A549 (cell line): Measurements from ENCODE around the gene NR4A1. TPM values are rescaled to one million over a fixed set of nuclear protein-coding genes. Genes with fewer than 3 reads are reported as not detected.
A peak's percentile ranks its signal among the peaks of the same experiment; 100 is the strongest.

Source experiments
- ATAC-seq, 2 experiments: fragments of 200-7000 bp in 1 of 2; fragments of >200 bp in 1 of 2; cut with Nextera tagmentation in 1 of 2; cut with Tn5 transposase in 1 of 2; 3 replicates each; pipeline versions ENCODE4 v1.8.0 to v1.9.1; 2018 to 2020; ENCODE audit warnings: mild to moderate bottlenecking in 1 of 2, moderate library complexity in 1 of 2
- CTCF ChIA-PET: fragments of 300-600 bp; sonication (Branson Sonifier 250); formaldehyde crosslinking; extraction: SDS; loops from one replicate; lab custom pipeline; 2021; ENCODE audit warnings: antibody characterized with exemption, inconsistent platforms; lab: Yijun Ruan, JAX
- POLR2A ChIA-PET: fragments of 350-600 bp; formaldehyde crosslinking; extraction: SDS; loops from one replicate; lab custom pipeline; 2021; ENCODE audit warnings: antibody characterized with exemption, inconsistent platforms; lab: Yijun Ruan, JAX
- DNase-seq, 2 experiments: peaks; one replicate each; pipeline versions ENCODE4 v3.0.0 to v3.0.0-alpha.2; 2011 to 2016; ENCODE audit warnings: low read depth in 1 of 2, low spot score in 1 of 2
- FAIRE-seq: peaks from 2 replicates; lab custom pipeline; 2011; peaks lifted over from hg19 to GRCh38; lab: Jason Lieb, UNC
- H3K27ac ChIP-seq, 2 experiments: fragments of >200 bp; sonication (Bioruptor Twin); formaldehyde crosslinking; 3 replicates each; pipeline ENCODE4 v1.5.1; 2016 to 2017
- H3K4me1 ChIP-seq: fragments of >200 bp; sonication (Bioruptor Twin); formaldehyde crosslinking; 3 replicates; pipeline ENCODE4 v1.6.1; 2016
- H3K4me2 ChIP-seq: fragments of >200 bp; sonication (Bioruptor Twin); formaldehyde crosslinking; 3 replicates; pipeline ENCODE4 v1.6.1; 2016
- H3K4me3 ChIP-seq: fragments of >200 bp; sonication (Bioruptor Twin); formaldehyde crosslinking; 3 replicates; pipeline ENCODE4 v1.5.1; 2016
- H3K9me3 ChIP-seq: fragments of >200 bp; sonication (Bioruptor Twin); formaldehyde crosslinking; 3 replicates; pipeline ENCODE4 v1.6.1; 2016
- CHD4 ChIP-seq: fragments of 200-600 bp; sonication (generic); IDR thresholded peaks from 2 replicates; pipeline ENCODE4 v1.6.1; 2016; ENCODE audit warnings: antibody characterized with exemption, mild to moderate bottlenecking, borderline replicate concordance
- E2F6 ChIP-seq: IDR thresholded peaks from 2 replicates; pipeline ENCODE4 v1.6.1; 2012; ENCODE audit warnings: low read depth, borderline replicate concordance
- EHF ChIP-seq: fragments of 250-450 bp; sonication (Bioruptor Pico); IDR thresholded peaks from 2 replicates; pipeline ENCODE4 v1.5.0; 2020; ENCODE audit warnings: mild to moderate bottlenecking
- EP300 ChIP-seq, 2 experiments: fragments of >200 bp; sonication (Bioruptor Twin); formaldehyde crosslinking; IDR thresholded peaks; 2 replicates in 1 of 2; 3 replicates in 1 of 2; pipeline ENCODE4 v1.6.1; 2016 to 2017
- FOSB ChIP-seq: fragments of 250-450 bp; sonication (Bioruptor Pico); IDR thresholded peaks from 2 replicates; pipeline ENCODE4 v1.5.0; 2020; ENCODE audit warnings: mild to moderate bottlenecking, moderate library complexity
- GATA3 ChIP-seq: IDR thresholded peaks from 2 replicates; pipeline ENCODE4 v1.6.1; 2012; ENCODE audit warnings: borderline replicate concordance
- HEYL ChIP-seq: fragments of 250-450 bp; sonication (Bioruptor Pico); IDR thresholded peaks from 2 replicates; pipeline ENCODE4 v1.8.0; 2021; ENCODE audit warnings: mild to moderate bottlenecking, moderate library complexity
- JUN ChIP-seq, 2 experiments: fragments of >200 bp; sonication (Bioruptor Twin); formaldehyde crosslinking; IDR thresholded peaks; 2 replicates in 1 of 2; 3 replicates in 1 of 2; pipeline ENCODE4 v1.6.1; 2016 to 2017
- JUNB ChIP-seq: fragments of >200 bp; sonication (Bioruptor Twin); formaldehyde crosslinking; IDR thresholded peaks from 2 replicates; pipeline ENCODE4 v1.6.1; 2016
- KDM1A ChIP-seq: fragments of 200-600 bp; sonication (generic); IDR thresholded peaks from 2 replicates; pipeline ENCODE4 v1.6.1; 2016; ENCODE audit warnings: low read depth, mild to moderate bottlenecking
- MAX ChIP-seq: IDR thresholded peaks from 2 replicates; pipeline ENCODE4 v1.6.1; 2012
- PHF8 ChIP-seq: fragments of 200-600 bp; sonication (generic); IDR thresholded peaks from 2 replicates; pipeline ENCODE4 v1.6.1; 2016; ENCODE audit warnings: low read depth, mild to moderate bottlenecking, antibody characterized with exemption, moderate library complexity, borderline replicate concordance
- POLR2A ChIP-seq: IDR thresholded peaks from 2 replicates; pipeline ENCODE4 v1.6.1; 2012; ENCODE audit warnings: mild to moderate bottlenecking, low read length
- SMC3 ChIP-seq: fragments of >200 bp; sonication (Bioruptor Twin); formaldehyde crosslinking; IDR thresholded peaks from 3 replicates; pipeline ENCODE4 v1.6.1; 2018; ENCODE audit warnings: inconsistent platforms
- TFCP2L1 ChIP-seq: fragments of 250-450 bp; sonication (Bioruptor Pico); IDR thresholded peaks from 2 replicates; pipeline ENCODE4 v1.5.0; 2021; ENCODE audit warnings: mild to moderate bottlenecking
- ZC3H11A ChIP-seq: fragments of 450-650 bp; IDR thresholded peaks from 2 replicates; pipeline ENCODE4 v1.6.1; 2014; ENCODE audit warnings: antibody characterized with exemption, mild to moderate bottlenecking
- ZFP36 ChIP-seq: fragments of 450-650 bp; IDR thresholded peaks from 2 replicates; pipeline ENCODE4 v1.6.1; 2014; ENCODE audit warnings: borderline replicate concordance; ENCODE audit not compliant: partially characterized antibody
- WGBS: methylation state at CpG from one replicate; pipeline ENCODE4 v1.1.6; 2017; ENCODE audit errors: missing lambda C conversion rate; 5-methylcytosine and 5-hydroxymethylcytosine counted together
- polyA plus RNA-seq, 4 experiments: library from polyadenylated mRNA; depleted of rRNA in 3 of 4; stranded (reverse); fragments of >200 nt; fragmentation: RNase III in 1 of 4; extraction: RNeasy Plus Mini Kit Qiagen cat#74134 plus additional on column Dnase treatment in 1 of 4; gene quantifications; 2 replicates in 3 of 4; 3 replicates in 1 of 4; pipeline ENCODE4 v1.2.3, GENCODE V29; 2011 to 2017
- TF ChIP-seq, protein P1 (sequence below): fragments of 200-600 bp; sonication (generic); IDR thresholded peaks from 2 replicates; pipeline ENCODE4 v1.6.1; 2016; ENCODE audit warnings: antibody characterized with exemption, mild to moderate bottlenecking, moderate library complexity
- TF ChIP-seq, protein P2 (sequence below): IDR thresholded peaks from 2 replicates; pipeline ENCODE4 v1.6.1; 2012
- TF ChIP-seq, protein P3 (sequence below): fragments of 150-350 bp; IDR thresholded peaks from 2 replicates; pipeline ENCODE4 v1.6.1; 2014; ENCODE audit warnings: low read depth, mild to moderate bottlenecking, low read length
- TF ChIP-seq, protein P4 (sequence below): fragments of >200 bp; sonication (Bioruptor Twin); formaldehyde crosslinking; IDR thresholded peaks from 2 replicates; pipeline ENCODE4 v1.6.1; 2016

The NR4A1 gene
- polyA plus RNA-seq, 2 of the 4 experiments (the other 2 are of a cell fraction), result 39.6 to 89.6 TPM

DNA sequence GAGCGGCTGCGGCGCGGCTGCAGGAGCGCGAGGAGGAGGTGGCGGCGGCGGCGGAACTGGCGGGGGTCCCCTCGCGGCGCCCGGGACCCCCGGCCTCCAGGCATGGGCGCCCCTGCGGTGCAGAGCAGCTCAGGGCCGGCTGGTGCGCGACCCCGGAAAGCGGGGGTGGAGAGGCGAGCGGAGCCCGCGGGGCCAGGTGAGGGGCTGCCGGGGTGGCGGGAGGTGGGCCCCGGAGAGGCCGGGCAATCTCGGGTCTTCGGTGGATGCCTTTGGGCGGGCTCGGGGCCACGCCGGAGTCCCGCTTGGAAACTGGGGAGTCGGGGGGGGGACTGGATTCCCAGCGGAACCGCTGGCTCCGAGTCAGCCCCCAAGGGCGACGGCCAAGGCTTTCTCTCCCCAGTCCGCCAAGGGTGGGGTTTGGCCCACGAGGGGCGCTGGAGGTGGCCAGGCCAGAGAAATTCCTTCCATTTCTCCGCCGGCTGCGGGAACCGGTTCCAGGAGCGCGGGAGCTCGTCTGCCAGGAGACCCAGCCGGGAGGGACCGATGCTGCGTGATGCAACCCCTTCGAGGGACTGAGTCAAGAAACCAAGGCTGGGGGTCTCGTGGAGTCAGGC, 13.9 kb upstream of the NR4A1 start (continued):
- TF ChIP-seq TFCP2L1 (0 out of 2 replicates have a peak, but pooled peaks have one; percentile 29), EHF (CRISPR knock-in tag) (peak; percentile 71; the same call in 1 of the 2 replicates), POLR2A (no peak)

DNA sequence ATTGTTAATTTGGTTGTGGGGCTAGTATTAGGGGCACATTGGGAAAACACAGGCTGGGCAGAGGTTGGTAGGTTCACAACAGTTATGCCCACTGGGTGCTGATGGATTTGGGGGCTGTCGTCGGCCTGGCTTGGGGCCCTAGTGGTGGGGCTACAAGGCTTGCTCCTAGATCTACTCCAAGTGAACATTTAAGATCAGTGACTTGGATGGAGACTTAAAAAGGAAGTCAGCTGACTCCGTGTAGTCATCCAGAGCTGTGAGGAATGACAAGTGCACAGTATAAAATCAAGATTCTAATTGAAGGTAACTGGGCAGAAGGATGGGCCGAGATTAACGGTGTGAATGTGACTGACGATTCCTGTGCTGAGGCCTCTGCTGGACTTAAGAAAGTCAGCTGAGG, 12.8 kb upstream of the NR4A1 start:
- FAIRE-seq (no peak), DNase-seq (no peak), ATAC-seq (no peak)
- ChIA-PET POLR2A (interaction anchor here (3.8 kb wide), 1 partner anchor 13 kb away, joined by 19 read pairs; the partner anchor contains the start of gene NR4A1), CTCF (interaction anchor here (0.6 to 41.8 kb wide), 5 partner anchors 9 to 219 kb away, joined by 3 to 1730 read pairs (median 11); partner anchors contain the start of genes ATG101, NR4A1 and SMIM41)
- H3K4me3 ChIP-seq, result no peak overlapping the region
- no peak overlapping the region; a peak in 1 of 6 replicates for H3K27ac ChIP-seq
- peaks cover 10% of the 10 kb centered on the region for H3K4me1 ChIP-seq
- WGBS, result 92% methylated on average over 6 of the region's 6 CpGs
- TF ChIP-seq EP300 (IDR thresholded peaks at IDR 0.05), result no peak
- no peak for TF ChIP-seq E2F6
- no peak for TF ChIP-seq GATA3
- TF ChIP-seq FOSB (CRISPR knock-in tag), result no peak
- no peak for TF ChIP-seq POLR2A
- no peak for TF ChIP-seq EHF (CRISPR knock-in tag)
- no peak for TF ChIP-seq CHD4
- TF ChIP-seq, protein P1, sequence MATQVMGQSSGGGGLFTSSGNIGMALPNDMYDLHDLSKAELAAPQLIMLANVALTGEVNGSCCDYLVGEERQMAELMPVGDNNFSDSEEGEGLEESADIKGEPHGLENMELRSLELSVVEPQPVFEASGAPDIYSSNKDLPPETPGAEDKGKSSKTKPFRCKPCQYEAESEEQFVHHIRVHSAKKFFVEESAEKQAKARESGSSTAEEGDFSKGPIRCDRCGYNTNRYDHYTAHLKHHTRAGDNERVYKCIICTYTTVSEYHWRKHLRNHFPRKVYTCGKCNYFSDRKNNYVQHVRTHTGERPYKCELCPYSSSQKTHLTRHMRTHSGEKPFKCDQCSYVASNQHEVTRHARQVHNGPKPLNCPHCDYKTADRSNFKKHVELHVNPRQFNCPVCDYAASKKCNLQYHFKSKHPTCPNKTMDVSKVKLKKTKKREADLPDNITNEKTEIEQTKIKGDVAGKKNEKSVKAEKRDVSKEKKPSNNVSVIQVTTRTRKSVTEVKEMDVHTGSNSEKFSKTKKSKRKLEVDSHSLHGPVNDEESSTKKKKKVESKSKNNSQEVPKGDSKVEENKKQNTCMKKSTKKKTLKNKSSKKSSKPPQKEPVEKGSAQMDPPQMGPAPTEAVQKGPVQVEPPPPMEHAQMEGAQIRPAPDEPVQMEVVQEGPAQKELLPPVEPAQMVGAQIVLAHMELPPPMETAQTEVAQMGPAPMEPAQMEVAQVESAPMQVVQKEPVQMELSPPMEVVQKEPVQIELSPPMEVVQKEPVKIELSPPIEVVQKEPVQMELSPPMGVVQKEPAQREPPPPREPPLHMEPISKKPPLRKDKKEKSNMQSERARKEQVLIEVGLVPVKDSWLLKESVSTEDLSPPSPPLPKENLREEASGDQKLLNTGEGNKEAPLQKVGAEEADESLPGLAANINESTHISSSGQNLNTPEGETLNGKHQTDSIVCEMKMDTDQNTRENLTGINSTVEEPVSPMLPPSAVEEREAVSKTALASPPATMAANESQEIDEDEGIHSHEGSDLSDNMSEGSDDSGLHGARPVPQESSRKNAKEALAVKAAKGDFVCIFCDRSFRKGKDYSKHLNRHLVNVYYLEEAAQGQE, result no peak
- TF ChIP-seq, protein P2, sequence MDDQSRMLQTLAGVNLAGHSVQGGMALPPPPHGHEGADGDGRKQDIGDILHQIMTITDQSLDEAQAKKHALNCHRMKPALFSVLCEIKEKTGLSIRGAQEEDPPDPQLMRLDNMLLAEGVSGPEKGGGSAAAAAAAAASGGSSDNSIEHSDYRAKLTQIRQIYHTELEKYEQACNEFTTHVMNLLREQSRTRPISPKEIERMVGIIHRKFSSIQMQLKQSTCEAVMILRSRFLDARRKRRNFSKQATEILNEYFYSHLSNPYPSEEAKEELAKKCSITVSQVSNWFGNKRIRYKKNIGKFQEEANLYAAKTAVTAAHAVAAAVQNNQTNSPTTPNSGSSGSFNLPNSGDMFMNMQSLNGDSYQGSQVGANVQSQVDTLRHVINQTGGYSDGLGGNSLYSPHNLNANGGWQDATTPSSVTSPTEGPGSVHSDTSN, result no peak
- TF ChIP-seq, protein P3, sequence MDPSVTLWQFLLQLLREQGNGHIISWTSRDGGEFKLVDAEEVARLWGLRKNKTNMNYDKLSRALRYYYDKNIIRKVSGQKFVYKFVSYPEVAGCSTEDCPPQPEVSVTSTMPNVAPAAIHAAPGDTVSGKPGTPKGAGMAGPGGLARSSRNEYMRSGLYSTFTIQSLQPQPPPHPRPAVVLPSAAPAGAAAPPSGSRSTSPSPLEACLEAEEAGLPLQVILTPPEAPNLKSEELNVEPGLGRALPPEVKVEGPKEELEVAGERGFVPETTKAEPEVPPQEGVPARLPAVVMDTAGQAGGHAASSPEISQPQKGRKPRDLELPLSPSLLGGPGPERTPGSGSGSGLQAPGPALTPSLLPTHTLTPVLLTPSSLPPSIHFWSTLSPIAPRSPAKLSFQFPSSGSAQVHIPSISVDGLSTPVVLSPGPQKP, result no peak
- no peak for TF ChIP-seq MAX
- TF ChIP-seq JUN (IDR thresholded peaks at IDR 0.05), result no peak
- no peak for TF ChIP-seq SMC3
- no peak for TF ChIP-seq HEYL (CRISPR knock-in tag)
- no peak for TF ChIP-seq JUNB
- TF ChIP-seq ZFP36, result no peak
- no peak for TF ChIP-seq ZC3H11A
- TF ChIP-seq, protein P4, sequence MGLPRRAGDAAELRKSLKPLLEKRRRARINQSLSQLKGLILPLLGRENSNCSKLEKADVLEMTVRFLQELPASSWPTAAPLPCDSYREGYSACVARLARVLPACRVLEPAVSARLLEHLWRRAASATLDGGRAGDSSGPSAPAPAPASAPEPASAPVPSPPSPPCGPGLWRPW, result no peak
- TF ChIP-seq PHF8, result no peak
- TF ChIP-seq KDM1A, result no peak
- H3K4me2 ChIP-seq, result peak overlapping the region; percentile 96; the same call in 2 of the 3 replicates
- no peaks in the 10 kb centered on the region for H3K9me3 ChIP-seq
